ENCODE results near the gene PLD2. TPM values are rescaled to one million over a fixed set of nuclear protein-coding genes. Genes with fewer than 3 reads are reported as not detected.

Gene PLD2
- total and polyA plus RNA-seq, 10 of the 15 experiments (the other 5 are each of a cell fraction or from before 2014, with no cell fraction given): 0.71 to 16.5 (median 7.0) TPM

- no peak for TF ChIP-seq SKIL (IDR thresholded peaks at IDR 0.05; ENCODE audit: low read depth, poor library complexity, severe bottlenecking)
- TF ChIP-seq WRNIP1 (IDR thresholded peaks at IDR 0.05; ENCODE audit: borderline replicate concordance, low read depth, low read length): no peak
- no peak for TF ChIP-seq ZBTB33 (IDR thresholded peaks at IDR 0.05)
- TF ChIP-seq POLR2AphosphoS5 (IDR thresholded peaks at IDR 0.05; ENCODE audit: low read length): no peak
- TF ChIP-seq CREM (IDR thresholded peaks at IDR 0.05; ENCODE audit: low read depth): no peak
- no peak for TF ChIP-seq ZNF24 (IDR thresholded peaks at IDR 0.05)
- no peak for TF ChIP-seq NR2C2 (IDR thresholded peaks at IDR 0.05; ENCODE audit: borderline replicate concordance, control insufficient read depth, insufficient read length, low read depth)
- no peak for TF ChIP-seq NFXL1 (IDR thresholded peaks at IDR 0.05; ENCODE audit: borderline replicate concordance)
- TF ChIP-seq MYC (IDR thresholded peaks at IDR 0.05; ENCODE audit: insufficient read depth, insufficient read length, insufficient replicate concordance, low read length, severe bottlenecking): no peak
- TF ChIP-seq STAT1 (conservative IDR thresholded peaks at IDR 0.05): no peak
These were observed 53.7 kb downstream of the PLD2 start (continued) for GRCh38 chr17:4860651-4861050.
